ENCODE data around the gene MAP3K5.

MAP3K5 gene

DNA sequence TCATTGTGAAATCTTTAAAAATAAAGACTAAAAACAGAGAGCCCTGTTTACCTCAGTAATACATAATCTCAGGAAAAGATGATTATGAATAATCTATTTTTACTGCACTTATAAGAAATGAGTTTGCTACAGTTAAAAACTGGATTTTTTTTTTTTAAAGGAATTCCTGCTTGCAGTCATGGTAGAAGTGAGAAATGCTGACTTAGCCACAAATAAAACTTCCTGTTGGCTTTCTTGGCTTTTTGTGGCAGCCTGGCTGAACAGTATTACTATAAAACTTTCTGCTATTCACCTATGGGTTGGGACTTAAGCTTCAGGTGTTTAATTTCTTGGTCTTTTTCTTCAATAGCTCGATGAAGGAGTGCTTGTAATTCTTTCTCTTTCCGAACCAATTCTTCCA, 230.1 kb downstream of the MAP3K5 start:
- DNase-seq = no peak

DNA sequence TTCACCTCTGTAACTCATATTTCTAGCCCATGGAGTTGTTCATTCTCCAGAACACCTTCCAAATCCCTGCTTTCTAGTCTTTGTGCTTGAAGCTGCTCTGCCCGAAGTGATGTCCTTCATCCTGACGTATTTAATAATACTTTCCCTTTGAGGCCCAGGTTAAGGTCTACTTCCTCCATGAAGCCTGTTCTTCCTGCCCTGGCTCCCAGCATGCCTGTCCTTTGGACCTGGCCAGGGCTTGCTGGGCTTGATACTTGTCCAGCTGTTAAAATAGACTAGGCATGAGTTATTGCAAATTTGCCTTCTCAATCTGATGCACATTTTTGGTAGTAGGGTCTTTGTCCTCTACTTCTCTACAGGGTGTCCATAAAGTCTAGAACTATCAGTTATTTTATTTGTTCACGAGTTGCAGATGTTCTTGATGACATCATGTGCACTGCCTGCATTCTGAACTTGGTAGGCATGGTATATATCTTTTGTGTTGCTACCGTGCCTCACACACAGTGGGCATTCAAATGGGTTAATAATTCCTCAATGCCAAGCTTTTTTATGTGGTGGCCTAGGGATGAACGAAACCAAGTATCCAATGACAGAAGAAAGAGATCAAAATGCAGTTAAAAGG, 239.0 kb downstream of the MAP3K5 start:
- peak; percentile 30 for DNase-seq

DNA sequence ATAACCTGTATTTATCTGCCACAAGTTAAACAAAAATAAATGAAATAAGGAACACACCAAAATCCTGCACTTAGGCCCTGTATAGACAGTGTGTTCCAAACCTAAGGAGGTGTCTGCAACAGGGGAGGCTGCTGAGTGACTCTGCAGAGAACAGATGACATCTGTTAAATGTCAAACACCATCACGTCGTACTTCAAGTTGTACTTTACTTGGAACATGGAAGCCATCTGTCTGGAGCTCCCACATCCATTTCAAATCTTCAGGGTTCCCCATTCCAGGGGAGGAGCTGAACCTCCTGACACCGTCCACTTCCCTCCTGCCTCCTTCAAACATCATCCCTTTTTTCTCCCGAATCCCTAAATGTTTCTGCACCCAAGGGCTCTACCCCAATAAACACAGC, 240.2 kb downstream of the MAP3K5 start:
- DNase-seq = peak; percentile 43

DNA sequence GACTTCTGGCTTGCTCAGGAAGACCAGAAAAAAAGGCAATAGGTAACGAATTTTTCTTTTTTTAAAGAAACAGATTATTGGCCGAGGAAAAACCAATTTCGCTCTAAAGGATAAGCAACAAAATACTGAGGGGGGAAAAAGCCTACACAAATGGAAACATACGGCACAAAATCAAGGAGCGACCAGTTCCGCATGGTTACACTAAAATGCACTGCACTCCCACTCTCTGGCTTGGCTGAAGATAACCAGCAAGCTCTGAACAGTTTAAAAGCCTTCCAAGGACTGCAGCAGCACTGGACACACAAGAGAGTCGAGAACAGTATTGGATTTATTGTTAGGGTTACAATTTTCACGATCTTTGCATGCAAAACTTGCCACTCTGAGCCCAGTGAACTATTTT, 241.2 kb downstream of the MAP3K5 start:
- DNase-seq = peak; percentile 54

DNA sequence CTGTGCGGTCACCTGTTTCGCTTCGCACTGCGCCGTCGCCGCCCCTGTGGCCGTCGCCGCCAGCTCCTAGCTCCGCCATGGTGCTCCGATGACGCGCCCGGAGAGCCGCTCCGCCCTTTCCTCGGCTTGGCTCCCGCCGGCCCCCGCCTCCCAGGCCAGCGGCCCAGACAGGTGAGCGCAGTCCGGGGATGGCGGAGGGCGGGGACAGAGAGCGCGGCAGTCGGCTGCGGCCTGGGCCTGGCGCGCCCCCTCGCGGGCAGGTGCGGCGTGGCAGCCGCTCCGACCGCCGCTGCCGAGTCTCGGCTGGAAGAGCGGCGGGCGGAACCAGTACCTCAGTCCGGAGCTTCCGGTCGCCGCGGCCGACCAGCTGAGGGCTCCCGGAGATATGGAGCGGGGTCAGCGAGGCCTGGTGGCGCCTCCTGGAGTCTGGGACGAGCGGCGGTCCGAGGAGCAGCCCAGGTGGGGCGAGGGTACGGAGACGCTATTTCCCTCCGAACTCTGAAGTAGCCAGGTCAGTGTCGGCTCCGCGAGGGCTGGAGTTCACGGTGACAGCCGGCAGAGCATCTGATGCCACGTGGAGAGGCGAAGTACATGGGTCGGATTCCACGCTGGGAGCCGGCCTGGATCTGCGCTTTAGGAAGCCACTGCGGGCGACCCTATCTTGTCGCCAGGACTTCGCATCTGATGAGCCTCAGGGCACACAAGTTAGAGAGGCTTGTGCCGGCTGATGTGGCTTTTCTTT, 241.8 kb downstream of the MAP3K5 start, which contains the start of gene MAP7:
Gene MAP7 (minus strand): TSS at position 93 of the 742 bp plus-strand sequence. CDS start 14 bp downstream, at position 79.
- DNase-seq = peak; percentile 94

DNA sequence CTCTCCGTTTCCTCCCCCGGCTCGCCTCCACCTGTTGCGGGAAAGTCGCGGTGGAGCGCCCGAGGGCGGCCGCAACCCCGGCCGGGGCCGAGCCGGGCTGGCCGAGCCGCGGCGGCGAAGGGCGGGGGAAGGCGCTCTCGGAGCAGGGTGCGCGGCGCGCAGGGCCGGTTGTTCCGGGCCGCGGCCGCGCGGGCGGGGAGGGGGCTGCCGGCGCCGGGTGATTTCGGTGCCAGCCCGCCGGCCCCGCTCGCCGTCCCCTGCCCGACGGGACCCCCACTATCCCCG, 242.3 kb downstream of the MAP3K5 start:
- DNase-seq = peak; percentile 78

DNA sequence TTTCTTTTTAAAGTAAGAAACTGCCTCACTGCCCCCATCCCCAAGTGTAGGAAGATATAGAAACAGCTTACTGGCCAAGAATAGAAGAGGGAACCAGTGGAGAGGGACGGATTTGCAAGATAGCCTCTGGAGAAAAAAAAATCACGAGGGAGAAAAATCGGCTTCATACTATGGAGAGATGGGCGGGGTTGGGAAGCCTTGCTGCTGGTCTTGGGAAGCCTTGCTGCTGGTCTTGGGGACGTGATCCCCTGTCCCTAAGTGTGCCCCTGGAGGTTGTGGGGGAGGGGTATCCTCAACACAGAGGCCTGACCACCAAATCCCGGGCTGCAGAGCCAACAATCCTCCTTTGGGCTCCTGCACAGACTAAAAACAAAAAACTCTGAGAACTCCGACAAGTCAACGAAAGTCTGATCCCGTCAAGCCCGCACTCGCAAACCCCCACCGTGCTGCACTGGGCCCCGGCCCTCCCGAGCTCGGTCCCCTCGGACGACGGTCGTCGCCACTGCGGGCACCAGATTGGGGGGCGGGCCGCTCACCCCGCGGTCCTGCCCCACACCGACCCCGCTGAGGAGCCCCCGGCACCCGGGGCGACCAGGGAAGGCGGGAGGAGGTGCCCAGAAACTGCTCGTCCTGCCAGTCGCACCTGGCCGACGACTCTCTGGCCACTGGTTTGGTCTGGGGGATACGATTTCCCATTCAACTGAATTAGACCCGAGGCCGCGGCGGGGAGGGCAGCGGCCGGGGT, 242.8 kb downstream of the MAP3K5 start:
- peak; percentile 65 for DNase-seq

DNA sequence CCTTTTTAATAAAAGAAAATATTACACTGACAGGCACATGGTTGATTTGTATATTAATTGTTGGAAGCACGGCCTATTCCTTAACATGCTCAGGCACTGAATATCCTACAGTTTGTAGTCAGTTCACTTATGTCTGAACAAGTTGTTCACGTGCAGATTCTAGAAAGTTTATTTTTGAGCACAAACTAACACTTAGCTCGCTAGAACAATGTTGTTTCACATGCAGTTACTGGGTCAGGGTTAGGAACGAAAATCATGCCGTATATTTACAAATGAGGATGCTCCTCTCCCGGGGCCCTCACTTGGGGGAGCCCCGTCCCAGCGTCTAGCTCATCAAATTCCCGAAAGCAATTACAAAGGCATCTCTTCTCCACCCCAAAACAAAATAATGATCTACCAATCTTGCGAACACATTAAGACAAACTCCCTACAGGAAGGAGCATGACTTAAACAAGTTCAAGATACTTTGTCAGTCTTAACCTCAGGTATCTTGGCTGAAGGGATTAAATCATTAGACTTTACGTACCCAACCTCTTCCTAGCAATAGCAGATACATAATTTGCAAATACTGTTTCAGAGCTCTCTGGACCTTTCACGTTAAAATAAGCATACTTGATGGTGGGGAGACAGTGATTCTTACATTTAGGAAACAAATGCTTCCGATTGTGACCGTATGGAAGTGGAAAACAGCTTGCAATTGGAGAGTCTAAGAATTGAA, 243.5 kb downstream of the MAP3K5 start:
- DNase-seq = no peak

DNA sequence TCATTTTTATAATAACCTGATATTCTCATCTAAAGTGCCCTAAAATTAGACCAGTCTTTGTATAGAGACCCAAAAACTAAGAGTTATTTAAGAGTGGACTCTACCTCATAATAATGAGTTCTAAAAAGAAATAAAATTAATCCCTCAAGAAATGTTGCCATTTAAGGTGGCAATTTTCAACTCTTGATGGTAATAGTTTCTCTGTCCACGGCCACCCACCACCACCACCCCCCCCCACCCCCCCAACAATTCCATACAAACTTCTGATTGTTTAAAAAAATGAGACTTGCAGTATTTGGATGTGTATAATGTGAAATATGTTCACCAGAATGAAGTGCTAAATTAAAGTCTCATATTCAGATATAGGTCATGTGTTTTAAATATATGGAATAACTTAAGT, 244.4 kb downstream of the MAP3K5 start:
- no peak for DNase-seq

DNA sequence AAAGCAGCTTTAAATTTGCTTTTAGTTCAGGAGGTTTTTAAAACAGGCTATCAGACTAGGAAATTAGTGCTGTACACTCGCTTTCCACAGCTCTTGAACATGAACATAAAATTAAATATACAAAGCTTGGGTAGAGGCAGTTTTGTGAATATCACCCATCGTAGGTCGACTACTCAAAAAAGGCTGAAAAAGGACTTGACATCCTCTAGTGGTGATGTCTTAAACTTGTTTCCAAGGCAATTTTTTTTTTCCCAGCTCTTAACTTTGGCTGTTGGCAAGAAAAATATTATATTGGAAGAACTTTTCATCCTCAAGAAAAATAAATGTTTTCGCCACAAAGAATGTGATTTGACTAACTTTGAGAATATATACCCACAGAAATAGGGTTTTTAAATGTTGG, 244.9 kb downstream of the MAP3K5 start:
- peak; percentile 55 for DNase-seq

DNA sequence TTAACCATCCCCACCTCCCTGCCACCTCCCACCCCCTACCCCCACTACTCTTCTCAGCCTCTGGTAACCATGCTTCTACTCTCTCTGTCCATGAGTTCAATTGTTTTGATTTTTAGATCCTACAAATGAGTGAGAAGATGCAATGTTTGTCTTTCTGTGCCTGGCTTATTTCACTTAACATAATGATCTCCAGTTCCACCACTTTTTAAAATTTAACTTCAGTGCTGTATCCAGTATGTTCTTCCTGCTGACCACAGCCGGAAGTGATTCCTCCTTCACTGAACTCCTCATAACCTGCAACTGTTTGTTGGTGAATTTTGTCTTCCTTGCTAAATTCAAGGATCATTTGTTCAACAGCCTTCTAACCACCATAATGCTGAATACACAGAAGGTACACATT, 245.9 kb downstream of the MAP3K5 start:
- no peak for DNase-seq

DNA sequence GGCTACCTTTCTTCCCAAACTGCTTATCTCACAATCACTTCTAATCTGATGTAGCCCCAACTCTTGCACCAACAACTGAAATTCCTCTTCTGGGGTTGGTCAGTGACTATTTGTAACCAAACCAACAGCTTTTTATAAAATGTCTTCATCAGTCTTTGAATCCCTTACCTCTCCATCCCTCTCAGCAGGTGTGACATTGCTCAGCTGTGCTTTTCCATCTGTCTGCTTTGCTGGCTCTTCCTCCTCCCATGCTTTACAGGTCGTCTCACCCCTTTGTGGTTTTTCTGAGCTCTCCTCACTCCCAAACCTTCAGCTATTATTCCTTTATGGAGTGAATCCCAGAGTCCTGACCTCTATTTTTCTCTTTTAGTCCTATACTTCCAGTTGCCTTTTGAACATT, 248.0 kb downstream of the MAP3K5 start:
- DNase-seq = no peak

DNA sequence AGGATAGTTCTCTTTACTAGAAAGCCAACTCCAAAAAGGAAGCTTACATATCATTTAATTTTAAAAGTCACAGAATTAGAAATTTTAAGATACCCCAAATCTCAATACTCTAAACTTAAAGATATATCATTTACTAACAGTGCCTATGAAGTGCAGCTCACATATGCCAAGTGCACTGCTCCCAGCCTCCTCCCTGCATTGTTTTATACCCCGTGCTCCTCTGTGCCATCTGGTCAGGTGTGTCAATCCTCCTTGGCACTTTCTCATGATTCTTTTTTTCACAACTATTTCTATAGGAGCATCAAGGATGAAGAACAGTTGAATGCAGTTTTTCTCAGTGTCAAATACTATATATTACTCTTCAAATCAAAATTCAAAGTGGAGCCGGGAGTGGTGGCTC, 250.9 kb downstream of the MAP3K5 start:
- DNase-seq = no peak

DNA sequence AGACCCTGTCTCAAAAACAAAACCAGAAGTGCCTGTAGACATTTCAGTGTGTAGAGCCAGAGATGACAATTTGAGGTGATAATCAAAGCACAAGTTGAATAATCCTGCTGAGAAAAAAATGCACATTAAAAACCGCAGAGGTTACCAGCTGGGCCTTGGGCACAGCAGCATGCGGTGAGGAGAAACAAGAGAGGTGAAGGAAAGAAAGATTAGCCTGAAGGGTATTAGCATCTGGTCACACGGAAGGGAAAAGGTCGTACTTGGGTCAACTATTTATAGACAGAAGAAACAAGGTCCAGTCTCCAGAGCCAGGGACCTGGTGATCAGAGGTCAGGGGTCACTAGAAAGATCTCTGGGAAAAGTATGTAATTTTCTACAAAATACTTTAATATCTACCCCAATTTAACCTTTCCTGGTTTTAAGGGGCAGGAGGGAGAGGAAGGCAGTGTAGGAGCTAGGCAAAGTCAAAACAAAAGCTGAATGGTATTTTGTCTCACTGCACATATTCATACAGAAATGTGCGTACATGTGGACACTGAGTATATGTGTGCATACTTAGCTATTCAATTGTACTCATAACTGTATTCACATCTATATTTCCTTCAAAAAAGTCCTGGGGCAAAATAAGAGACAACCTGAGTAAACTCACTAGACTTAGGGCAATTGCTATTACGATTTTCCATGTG, 252.2 kb downstream of the MAP3K5 start:
- DNase-seq = no peak

DNA sequence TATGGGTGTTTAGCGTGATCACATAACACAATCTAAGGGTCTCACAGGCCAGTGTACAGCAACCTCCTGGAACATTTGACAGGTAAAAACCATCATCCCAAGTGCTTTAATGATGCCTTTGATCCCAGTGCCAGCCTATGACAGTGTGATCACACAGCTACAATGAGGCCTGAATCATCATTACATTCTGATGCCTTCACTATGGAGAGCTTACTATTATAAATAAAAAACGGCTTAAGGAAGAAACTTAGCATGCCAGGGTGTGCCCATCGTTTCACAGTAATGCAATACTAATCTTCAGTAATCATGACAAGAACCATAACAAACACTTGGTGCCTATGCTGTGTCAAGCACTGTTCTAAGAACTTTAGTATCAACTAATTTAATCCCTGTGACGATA, 253.4 kb downstream of the MAP3K5 start:
- DNase-seq = no peak

DNA sequence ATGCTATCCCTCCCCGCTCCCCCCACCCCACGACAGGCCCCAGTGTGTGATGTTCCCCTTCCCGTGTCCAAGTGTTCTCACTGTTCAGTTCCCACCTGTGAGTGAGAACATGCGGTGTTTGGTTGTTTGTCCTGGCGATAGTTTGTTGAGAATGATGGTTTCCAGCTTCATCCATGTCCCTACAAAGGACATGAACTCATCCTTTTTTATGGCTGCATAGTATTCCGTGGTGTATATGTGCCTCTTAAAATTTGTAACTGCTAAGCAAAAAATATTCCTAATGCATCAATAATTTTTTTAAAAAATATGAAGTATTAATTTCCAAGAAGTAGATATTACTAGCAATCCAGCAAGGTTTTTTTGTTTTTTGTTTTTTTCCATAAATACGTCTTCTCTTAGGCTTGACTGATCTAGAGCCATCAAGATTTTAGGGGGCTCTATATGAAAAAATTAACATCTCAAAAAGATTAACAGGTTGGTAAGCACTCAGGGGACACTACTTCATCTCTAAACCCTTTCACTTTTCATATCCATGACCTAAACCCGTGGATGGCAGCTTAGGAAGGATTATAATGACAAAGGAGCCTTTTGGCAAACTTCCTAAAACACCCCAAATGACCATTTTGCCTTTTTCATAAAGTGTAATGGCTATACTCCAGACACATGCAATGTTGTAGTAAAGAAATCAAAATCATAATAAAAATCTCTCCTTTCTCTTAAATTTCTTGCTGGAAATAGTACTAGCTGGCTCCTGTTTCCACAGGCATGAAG, 256.2 kb downstream of the MAP3K5 start:
- DNase-seq = no peak

DNA sequence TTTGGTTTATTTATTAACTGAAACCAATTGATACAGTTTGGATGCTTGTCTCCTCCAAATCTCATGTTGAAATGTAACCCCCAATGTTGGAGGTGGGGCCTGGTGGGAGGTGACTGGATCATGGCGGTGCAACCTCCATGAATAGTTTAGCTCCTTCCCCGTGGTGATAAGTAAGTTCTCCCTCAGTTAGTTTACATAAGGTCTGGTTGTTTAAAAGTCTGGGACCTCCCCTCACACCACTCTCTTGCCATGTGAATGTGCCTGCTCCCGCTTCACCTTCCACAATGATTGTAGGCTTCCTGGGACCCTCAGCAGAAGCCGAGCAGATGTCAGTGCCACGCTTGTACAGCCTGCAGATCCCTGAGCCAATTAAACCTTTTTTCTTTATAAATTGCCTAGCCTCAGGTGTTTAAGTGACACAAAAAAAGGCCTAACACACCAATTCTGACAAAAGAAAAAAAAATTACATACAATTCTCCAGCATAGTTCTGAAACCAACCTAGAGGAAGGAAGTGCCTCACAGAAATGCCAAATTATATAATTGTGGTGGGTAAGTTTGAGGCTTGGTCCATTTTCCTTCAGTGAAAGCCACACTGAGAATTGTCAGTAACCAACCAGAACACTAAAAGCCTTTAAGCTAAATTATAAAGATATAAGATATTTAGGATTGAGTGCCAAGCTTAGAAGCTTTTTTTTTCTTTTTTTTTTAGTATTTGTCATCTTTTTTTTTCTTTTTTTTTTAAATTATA, 257.1 kb downstream of the MAP3K5 start:
- DNase-seq = no peak

DNA sequence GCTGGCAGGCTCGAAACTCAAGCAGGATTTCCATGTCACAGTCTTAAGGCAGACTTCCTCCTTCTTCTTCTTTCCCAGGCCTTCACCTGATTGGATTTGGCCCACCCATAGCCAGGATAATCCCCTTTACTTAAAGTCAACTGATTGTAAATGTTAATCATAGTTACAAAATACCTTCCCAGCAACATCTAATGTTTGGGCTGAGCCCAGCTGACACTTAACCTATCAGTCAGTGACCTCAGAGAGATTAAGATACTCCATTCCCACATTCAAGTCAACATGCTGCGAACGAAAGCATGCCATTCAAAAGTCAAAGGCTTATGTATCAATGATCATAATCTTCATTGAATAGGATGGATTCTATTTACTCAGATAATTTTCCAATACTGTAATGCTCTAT, 258.0 kb downstream of the MAP3K5 start:
- no peak for DNase-seq

DNA sequence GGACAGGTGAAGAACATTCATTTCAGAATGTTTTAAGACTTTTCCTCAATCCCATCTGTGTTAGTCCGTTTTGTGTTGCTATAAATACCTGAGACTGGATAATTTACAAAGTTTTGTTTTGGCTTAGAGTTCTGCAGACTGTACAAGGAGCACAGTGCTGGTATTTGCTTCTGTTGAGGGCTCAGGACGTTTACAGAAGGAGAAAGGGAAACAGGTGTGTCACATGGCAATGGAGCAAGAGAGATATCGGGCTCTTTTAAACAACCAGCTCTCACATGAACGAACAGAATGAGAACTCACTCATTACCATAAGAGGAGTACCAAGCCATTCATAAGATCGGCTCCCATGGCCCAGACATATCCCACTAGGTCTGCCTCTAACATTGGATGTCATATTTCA, 258.8 kb downstream of the MAP3K5 start:
- no peak for DNase-seq

DNA sequence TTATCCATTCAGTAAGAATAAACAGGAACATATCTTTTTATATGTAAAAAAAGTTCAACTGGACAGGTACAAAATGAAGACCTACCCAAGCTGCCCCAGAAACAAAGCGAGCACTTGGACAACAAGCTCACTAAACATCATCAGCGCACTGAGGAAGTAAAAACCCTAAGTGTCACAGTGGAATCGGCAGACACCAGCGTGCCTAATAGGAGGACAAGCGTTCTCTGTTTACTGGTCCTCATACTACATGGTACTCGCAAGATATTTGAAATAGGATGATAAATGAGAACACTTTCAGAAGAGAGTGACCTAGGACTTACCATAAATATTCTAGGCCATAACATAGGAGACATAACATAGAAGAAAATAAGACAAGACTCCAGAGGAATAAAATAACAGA, 260.2 kb downstream of the MAP3K5 start:
- DNase-seq = no peak

DNA sequence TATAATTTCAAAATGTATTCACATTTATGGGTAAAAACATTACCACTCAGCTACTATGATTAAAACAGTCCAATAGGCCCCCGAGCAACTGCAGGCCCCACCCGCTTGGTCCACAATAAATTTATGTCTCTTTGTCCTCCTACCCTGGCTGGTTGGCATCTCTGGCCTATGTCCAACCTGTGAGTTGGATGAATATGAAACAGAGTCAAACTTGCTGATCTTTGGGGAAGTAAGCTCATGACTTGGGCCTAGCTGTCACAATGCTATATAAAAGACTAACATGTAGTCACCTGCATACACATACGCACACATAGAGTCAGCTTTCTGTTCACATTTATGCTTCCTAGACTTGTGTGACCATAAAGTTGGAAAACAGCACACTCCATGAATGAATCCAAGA, 262.6 kb downstream of the MAP3K5 start:
- no peak for DNase-seq
